OCI-LY1 (cell line): ENCODE measurements around the gene HNMT.
"Not testable (repeated sequence)": the region's sequence is repeated elsewhere in the genome, so short reads cannot be mapped to it uniquely, and the experiment has no call there.

Source experiments
- H2AFZ ChIP-seq: fragments of 200-600 bp; sonication (generic), shearing (Covaris generic); 2 replicates; pipeline ENCODE4 v1.6.0; 2014; ENCODE audit warnings: antibody characterized with exemption, mild to moderate bottlenecking, low read length
- H3F3A ChIP-seq: fragments of 200-600 bp; sonication (generic), shearing (Covaris generic); 2 replicates; pipeline ENCODE4 v1.6.0; 2014; ENCODE audit warnings: mild to moderate bottlenecking, antibody characterized with exemption, low read length, moderate library complexity; ENCODE audit not compliant: insufficient read depth
- H3K27ac ChIP-seq: fragments of 200-600 bp; sonication (generic); 2 replicates; pipeline ENCODE4 v1.5.1; 2014; ENCODE audit warnings: low read length, mixed run types, mild to moderate bottlenecking, low read depth; ENCODE audit not compliant: poor library complexity, severe bottlenecking
- H3K27me3 ChIP-seq: fragments of 200-600 bp; sonication (generic); 2 replicates; pipeline ENCODE4 v1.6.0; 2014; ENCODE audit warnings: antibody characterized with exemption, mild to moderate bottlenecking, low read length, moderate library complexity; ENCODE audit not compliant: insufficient read depth
- H3K36me3 ChIP-seq: fragments of 200-600 bp; sonication (generic); 2 replicates; pipeline ENCODE4 v1.6.1; 2014; ENCODE audit warnings: mild to moderate bottlenecking, antibody characterized with exemption, low read length, moderate library complexity, mixed read lengths; ENCODE audit not compliant: insufficient read depth
- H3K4me1 ChIP-seq: fragments of 200-600 bp; sonication (generic); 2 replicates; pipeline ENCODE4 v1.5.1; 2014; ENCODE audit warnings: mild to moderate bottlenecking, low read length, moderate library complexity; ENCODE audit not compliant: insufficient read depth, severe bottlenecking
- H3K4me2 ChIP-seq: fragments of 200-600 bp; sonication (generic), shearing (Covaris generic); 2 replicates; pipeline ENCODE4 v1.6.1; 2014; ENCODE audit warnings: low read length
- H3K4me3 ChIP-seq: fragments of 200-600 bp; sonication (generic); 2 replicates; pipeline ENCODE4 v1.5.1; 2014; ENCODE audit warnings: low read length, low read depth, mild to moderate bottlenecking, mixed read lengths; ENCODE audit not compliant: poor library complexity, severe bottlenecking
- H3K79me2 ChIP-seq: fragments of 200-600 bp; shearing (Covaris generic); 2 replicates; pipeline ENCODE4 v1.6.1; 2016; ENCODE audit warnings: mixed run types, low read length, mixed read lengths; ENCODE audit not compliant: insufficient read depth
- H3K9ac ChIP-seq: fragments of 200-600 bp; sonication (generic), shearing (Covaris generic); 2 replicates; pipeline ENCODE4 v1.6.1; 2014; ENCODE audit warnings: mild to moderate bottlenecking, low read length, mixed read lengths
- H3K9me2 ChIP-seq: fragments of 200-600 bp; sonication (generic), shearing (Covaris generic); 2 replicates; pipeline ENCODE4 v1.6.1; 2014; ENCODE audit warnings: low read depth, mild to moderate bottlenecking, low read length, mixed read lengths
- H3K9me3 ChIP-seq: fragments of 200-600 bp; shearing (Covaris generic); 2 replicates; pipeline ENCODE4 v1.6.1; 2014; ENCODE audit warnings: low read length, mixed read lengths
- H4K20me1 ChIP-seq: fragments of 200-600 bp; sonication (generic), shearing (Covaris generic); 2 replicates; pipeline ENCODE4 v1.6.0; 2016; ENCODE audit warnings: mild to moderate bottlenecking, low read length; ENCODE audit not compliant: insufficient read depth
- CTCF ChIP-seq: fragments of 200-600 bp; sonication (generic), shearing (Covaris generic); IDR thresholded peaks from 2 replicates; pipeline ENCODE4 v1.5.1; 2017; ENCODE audit warnings: mild to moderate bottlenecking, antibody characterized with exemption, low read length, moderate library complexity, mixed read lengths
- EZH2 ChIP-seq: fragments of 200-600 bp; sonication (generic), shearing (Covaris generic); IDR thresholded peaks from 2 replicates; pipeline ENCODE4 v1.8.0; 2017; ENCODE audit warnings: borderline replicate concordance, mixed run types, mild to moderate bottlenecking, antibody characterized with exemption, low read length, moderate library complexity, mixed read lengths

HNMT gene

GRCh38 chr2:137991078-137991477, 26.8 kb downstream of the HNMT start:
- Histone ChIP-seq H3K36me3 (no peaks in the 10 kb centered on the region), H3K9ac (no peak overlapping the region), H3K79me2 (no peaks in the 10 kb centered on the region), H3K9me3 (no peaks in the 10 kb centered on the region), H3K27ac (no peak overlapping the region), H3K4me2 (no peak overlapping the region), H3K4me3 (no peak overlapping the region), H3F3A (no peaks in the 10 kb centered on the region), H3K9me2 (no peaks in the 10 kb centered on the region), H3K27me3 (no peaks in the 10 kb centered on the region), H4K20me1 (no peaks in the 10 kb centered on the region), H2AFZ (no peak overlapping the region), H3K4me1 (no peaks in the 10 kb centered on the region)
- TF ChIP-seq EZH2 (no peak), CTCF (no peak)

GRCh38 chr2:137992039-137992646, 27.9 kb downstream of the HNMT start:
- no peaks in the 10 kb centered on the region for H3F3A ChIP-seq
- H3K9ac ChIP-seq, result no peak overlapping the region
- no peaks in the 10 kb centered on the region for H4K20me1 ChIP-seq

GRCh38 chr2:137993715-137994476, 29.6 kb downstream of the HNMT start:
- H2AFZ ChIP-seq, H3K79me2 ChIP-seq, H3K9me3 ChIP-seq, H3K4me3 ChIP-seq, H3F3A ChIP-seq, H3K4me1 ChIP-seq, H4K20me1 ChIP-seq, H3K27ac ChIP-seq, H3K9ac ChIP-seq, H3K36me3 ChIP-seq, H3K27me3 ChIP-seq, H3K9me2 ChIP-seq, H3K4me2 ChIP-seq: not testable (repeated sequence)

More at GRCh38 chr2:137992039-137992646, 27.9 kb downstream of the HNMT start:
- TF ChIP-seq EZH2, result no peak
- no peak for TF ChIP-seq CTCF
- Histone ChIP-seq H3K9me2 (no peaks in the 10 kb centered on the region), H3K27ac (no peak overlapping the region), H3K4me1 (no peaks in the 10 kb centered on the region), H3K27me3 (no peaks in the 10 kb centered on the region), H3K4me3 (no peak overlapping the region), H3K79me2 (no peaks in the 10 kb centered on the region), H3K9me3 (no peaks in the 10 kb centered on the region), H2AFZ (no peak overlapping the region), H3K4me2 (no peak overlapping the region), H3K36me3 (no peaks in the 10 kb centered on the region)

GRCh38 chr2:137995368-137995767, 31.1 kb downstream of the HNMT start:
- not testable (repeated sequence) for H3K9ac ChIP-seq, H3K4me3 ChIP-seq, H3K79me2 ChIP-seq, H3K4me1 ChIP-seq, H3K27ac ChIP-seq, H3K9me2 ChIP-seq, H3K27me3 ChIP-seq, H3K9me3 ChIP-seq, H3K4me2 ChIP-seq, H3K36me3 ChIP-seq, H2AFZ ChIP-seq, H4K20me1 ChIP-seq, H3F3A ChIP-seq

GRCh38 chr2:137996158-137996557, 31.9 kb downstream of the HNMT start:
- H3K4me3 ChIP-seq, H3K79me2 ChIP-seq, H4K20me1 ChIP-seq, H3K9ac ChIP-seq, H3K36me3 ChIP-seq, H3K9me3 ChIP-seq, H3K27ac ChIP-seq, H3K4me2 ChIP-seq, H3K27me3 ChIP-seq, H3F3A ChIP-seq, H3K4me1 ChIP-seq, H2AFZ ChIP-seq, H3K9me2 ChIP-seq: not testable (repeated sequence)
